HG03159 (cell line): ENCODE results near the gene DENND5B.
A peak's percentile ranks its signal among the peaks of the same experiment; 100 is the strongest.
"Not testable (repeated sequence)": the region's sequence is repeated elsewhere in the genome, so short reads cannot be mapped to it uniquely, and the experiment has no call there.

Experiments used
- ATAC-seq: cut with Tn5 transposase; IDR thresholded peaks from one replicate; pipeline ENCODE4 v1.9.1; 2021; ENCODE audit warnings: mild to moderate bottlenecking, moderate library complexity; ENCODE audit not compliant: unreplicated experiment

Gene DENND5B

DNA sequence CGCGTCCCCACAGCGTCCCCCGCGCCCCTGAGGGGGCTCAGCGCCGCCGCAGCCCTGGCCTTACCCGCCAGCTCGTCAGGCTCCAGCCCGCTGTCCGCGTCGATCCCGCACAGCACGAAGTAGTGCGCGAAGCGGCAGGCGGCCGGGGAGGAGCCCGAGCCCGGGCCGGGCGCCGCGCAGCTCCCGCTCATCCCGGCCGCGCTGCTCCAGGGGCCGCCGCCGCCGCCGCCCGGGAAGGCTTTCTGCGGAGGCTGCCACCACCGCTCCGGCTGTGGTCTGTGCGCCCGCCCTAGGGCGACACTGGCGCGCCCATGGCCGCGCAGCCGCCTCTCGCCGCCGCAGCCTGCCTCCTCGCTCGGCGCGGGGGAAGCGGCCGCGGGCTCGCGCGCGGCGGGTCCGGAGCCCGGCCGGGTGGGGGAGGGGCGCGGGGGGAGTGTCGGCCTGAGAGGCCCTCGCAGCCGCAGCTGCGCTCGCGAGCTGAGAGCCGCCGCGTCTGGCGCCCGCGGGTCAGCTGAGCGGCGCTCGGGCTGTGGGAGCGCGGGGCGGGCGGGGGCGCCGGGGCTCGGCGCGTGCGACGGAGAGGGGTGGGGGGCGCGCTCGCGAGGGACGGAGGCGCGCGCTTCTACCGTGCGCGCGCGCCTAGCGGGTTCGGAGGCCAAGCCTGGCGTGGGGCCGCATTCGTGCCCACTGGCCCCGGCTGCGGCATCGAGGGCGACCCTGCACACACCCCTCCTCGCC lies at the start of gene DENND5B:
Gene DENND5B (minus strand): TSS at position 495 of the 738 bp plus-strand sequence. CDS start 304 bp downstream, at position 191.
- peak; percentile 55 for ATAC-seq

DNA sequence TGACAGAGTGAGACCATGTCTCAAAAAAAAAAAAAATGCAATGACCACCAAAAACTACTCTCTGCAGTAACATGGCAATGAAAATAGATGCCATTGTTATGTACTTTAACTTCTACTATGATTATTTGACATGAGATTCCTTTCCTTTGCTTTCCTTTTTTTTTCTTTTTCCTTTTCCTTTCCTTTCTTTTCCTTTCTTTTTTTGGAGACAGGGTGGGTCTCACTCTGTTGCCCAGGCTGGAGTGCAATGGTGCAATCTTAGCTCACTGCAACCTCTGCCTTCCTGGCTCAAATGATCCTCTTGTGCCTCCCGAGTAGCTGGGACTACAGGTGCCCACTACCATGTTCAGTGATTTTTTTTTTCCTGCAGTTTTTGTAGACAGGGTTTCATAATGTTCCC lies 43.7 kb upstream of the DENND5B start:
- no peak for ATAC-seq

DNA sequence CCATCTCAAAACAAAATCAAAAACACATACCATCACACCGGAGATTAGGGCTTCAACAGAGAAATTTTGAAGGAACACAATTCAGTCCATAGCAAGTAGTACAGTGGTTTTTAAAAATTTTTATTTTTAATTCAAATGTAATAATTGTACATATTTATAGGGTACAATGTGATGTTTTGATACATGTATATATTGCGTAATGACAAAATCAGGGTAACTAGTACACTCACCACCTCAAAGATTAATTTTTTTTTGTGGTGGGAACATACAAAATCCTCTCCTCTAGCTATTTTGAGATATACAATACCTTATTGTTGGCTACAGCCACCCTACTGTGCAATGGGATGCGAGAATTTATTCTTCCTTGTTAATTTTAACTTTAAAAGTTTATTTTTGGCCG lies 42.5 kb upstream of the DENND5B start:
- ATAC-seq, result no peak

DNA sequence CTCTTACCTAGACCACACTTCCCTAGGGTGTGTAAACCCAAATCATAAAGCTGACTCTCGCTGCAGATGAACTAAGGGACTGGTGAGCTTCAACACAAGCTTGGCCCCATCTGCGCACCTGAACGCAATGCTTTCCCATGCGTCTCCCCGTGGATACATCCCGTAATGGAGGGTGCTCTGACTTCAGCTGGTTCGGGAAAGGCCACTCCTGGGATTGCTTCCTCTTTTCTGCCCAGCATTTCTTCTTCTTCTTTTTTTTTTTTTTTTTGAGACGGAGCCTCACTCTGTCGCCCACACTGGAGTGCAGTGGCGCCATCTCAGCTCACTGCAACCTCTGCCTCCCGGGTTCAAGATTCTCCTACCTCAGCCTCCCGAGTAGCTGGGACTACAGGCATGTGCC lies 40.9 kb upstream of the DENND5B start:
- no peak for ATAC-seq

DNA sequence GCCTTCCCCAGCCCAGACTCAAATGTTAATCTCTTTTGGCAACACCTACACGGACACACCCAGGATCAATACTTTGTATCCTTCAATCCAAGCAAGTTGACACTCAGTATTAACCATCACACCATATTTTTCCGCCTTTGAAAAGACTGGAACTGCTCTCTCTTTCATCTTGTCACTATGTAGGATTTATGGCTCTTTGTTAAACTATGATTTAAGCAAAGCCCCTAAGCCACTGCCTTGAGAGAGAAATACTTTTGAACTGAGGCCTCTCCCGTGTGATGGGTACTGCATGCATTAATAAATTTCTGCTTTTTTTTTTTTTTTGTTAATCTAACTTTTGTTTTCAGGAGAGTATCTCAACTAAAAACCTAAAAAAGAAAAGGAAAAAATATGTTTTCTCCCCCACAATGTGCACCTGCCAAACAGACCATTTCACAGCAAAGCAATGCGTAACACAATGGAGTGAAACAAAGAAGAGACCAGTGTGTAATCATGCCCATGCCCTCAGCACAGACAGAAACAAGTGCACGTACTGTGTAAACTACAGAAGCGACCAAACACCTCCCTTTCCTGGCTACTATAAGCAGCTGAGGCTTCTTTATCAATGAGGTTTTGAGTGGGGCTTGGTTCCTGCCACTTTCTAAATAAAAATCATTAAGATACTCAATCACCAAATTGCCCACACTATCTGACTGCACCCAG lies 40.2 kb upstream of the DENND5B start:
- ATAC-seq, result no peak

- ATAC-seq, result no peak
Observed at GRCh38 chr12:31629756-31630732, 39.1 kb upstream of the DENND5B start.

GRCh38 chr12:31627456-31628054 lies 36.6 kb upstream of the DENND5B start:
- ATAC-seq, result no peak

- ATAC-seq, result no peak
Observed at GRCh38 chr12:31626270-31626995, 35.5 kb upstream of the DENND5B start.

GRCh38 chr12:31622038-31622437 lies 31.1 kb upstream of the DENND5B start:
- no peak for ATAC-seq

DNA sequence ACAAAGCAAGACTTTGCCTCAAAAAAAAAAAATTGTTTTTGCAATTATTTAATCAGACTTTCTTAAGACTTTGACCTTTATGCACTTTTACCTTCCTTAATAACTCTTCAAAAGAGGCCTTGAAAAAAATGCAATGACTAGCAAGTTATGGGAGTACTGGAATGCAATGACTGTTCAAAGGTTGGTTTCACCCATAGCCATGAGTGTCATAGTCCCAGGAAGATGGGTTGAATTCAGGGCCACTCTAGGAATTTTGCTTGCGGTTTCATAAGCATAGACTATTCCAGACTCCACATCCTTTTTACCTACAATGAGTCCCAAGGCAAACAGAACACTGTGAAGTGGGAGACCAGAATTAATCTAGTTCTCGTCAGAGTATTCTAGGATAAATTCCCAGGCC lies 29.4 kb upstream of the DENND5B start:
- ATAC-seq, result no peak

DNA sequence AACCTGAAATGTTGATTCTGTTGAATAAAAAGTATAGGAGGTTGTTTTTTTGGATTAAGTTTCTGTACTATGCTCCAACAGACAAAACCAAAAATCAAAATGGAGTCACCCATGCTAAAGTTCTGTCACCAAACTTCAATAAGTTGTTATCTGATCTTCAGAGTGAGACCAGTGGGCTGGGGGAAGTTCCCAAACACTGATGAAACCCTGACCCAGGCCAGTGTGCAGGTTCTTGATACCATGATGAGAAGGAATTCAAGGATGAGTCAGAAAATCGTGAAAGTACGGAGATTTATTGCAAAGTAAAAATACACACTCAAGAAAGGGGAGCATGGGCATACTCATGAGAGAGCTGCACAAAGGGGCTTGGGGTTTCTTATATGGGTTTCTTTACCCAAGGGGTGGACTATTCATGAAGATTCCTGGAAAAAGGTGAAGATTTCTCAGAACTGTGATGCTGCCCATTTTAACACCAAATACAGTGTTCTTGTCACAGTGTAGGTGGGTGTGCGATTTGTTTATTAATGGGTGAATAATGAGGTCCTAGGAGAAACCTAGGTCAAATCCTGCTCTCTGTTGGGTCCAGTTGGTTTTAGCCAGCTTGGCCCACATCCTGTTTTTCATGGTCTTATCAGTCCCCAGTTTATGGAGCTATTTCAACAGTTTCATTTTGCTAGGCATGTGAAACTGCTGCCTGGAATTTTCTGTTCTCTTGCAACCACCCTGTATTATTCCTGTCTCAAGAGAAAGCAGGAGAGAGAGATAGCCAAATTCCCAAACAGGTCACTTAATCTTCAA lies 27.5 kb upstream of the DENND5B start:
- no peak for ATAC-seq

DNA sequence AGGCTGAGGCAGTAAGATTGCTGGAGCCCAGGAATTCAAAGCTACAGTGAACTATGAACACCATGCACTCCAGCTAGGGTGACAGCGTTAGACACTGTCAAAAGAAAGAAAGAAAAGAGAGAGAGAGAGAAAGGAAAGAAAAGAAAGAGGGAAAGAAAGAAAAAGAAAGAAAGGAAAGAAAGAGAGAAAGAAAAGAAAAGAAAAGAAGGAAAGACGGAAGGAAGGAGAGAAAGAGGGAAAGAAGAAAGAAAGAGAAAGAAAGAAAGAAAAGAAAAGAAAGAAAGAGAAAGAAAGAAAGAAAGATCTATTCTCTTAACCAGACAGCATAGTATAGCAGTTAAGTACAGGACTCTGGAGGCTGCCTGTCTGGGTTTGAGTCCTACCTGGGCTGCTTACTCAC lies 21.9 kb upstream of the DENND5B start:
- ATAC-seq, result no peak

DNA sequence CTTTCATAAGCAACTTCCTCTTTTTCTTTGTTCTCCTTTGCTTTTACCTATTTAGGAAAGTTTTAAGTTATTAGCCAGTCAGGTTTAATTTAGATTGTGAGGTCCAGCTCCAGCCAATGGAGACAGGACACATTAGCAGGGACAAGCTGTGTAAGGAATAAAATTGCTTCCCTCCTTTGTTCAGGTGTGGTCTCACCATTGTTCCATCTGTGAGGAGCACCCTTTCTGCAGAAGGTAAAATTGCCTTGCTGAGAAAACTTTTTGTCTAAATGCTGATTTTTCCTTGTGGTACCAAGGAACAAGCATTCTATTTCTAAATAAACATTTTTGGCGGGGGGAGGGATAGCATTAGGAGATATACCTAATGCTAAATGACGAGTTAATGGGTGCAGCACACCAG lies 17.4 kb upstream of the DENND5B start:
- not testable (repeated sequence) for ATAC-seq

DNA sequence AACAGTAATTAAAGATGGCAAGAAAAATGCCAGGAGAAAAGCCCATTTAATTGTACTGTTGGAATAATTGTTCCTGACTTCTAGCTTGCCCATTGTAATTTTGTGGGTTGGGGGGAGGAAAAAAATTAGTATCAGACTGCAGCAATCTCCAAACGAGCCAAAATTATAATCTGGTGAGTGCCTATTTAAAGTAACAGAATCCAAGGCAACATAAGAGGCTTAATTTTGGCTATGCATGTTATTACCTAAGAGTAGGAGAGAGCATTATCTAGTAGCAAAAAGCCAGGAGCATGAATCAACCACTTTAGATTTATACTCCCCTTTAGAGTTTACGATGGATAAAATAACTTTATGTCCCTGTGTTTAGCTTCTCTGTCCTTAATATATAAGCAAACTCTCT lies 14.6 kb upstream of the DENND5B start:
- no peak for ATAC-seq

- ATAC-seq, result peak; percentile 94
Observed at GRCh38 chr12:31603546-31604009, 12.6 kb upstream of the DENND5B start.

GRCh38 chr12:31600750-31601149 lies 9.8 kb upstream of the DENND5B start:
- ATAC-seq, result no peak

DNA sequence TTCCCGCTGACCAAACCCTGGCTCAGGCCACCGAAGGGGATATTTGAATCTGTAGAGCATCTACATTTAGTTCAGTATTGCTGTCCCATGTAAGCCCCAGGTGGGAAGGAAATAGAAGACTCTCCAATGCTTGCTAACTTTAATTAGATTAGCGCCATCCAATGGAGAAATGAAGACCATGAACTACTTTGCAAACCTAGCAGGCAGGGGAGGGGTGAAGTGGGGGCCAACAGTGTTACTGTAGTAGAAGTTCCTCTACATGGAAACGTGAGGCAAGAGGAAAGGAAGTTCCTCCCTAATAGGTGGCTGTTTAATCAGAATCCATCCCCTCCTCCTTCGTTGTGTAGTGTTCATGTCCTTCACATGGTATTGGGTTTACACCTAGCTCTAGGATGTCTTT lies 9.3 kb upstream of the DENND5B start:
- ATAC-seq, result no peak

- peak; percentile 55 for ATAC-seq
Observed at GRCh38 chr12:31599053-31599452, 8.1 kb upstream of the DENND5B start.

GRCh38 chr12:31597066-31597465 lies 6.1 kb upstream of the DENND5B start:
- no peak for ATAC-seq
